Thyroid gland (tissue), 4 donors: ENCODE results near the gene TMEM132C. TPM values are rescaled to one million over a fixed set of nuclear protein-coding genes. Genes with fewer than 3 reads are reported as not detected.
A peak's percentile ranks its signal among the peaks of the same experiment; 100 is the strongest.

Source experiments
- DNase-seq, 2 donors: peaks; one replicate each; pipeline ENCODE4 v3.0.0-alpha.2; 2019
- H3K27ac ChIP-seq, 3 donors: fragments of 200-600 bp; sonication (generic); 1 replicate in 2 of 3; 2 replicates in 1 of 3; pipeline ENCODE4 v1.5.1; 2016 to 2019; ENCODE audit warnings: mild to moderate bottlenecking in 1 of 3, moderate library complexity in 1 of 3
- H3K27me3 ChIP-seq: fragments of 200-600 bp; sonication (generic); one replicate; pipeline ENCODE4 v1.5.1; 2019
- H3K36me3 ChIP-seq, 2 donors: fragments of 200-600 bp; sonication (generic); one replicate each; pipeline ENCODE4 v1.5.1; 2016 to 2019
- H3K4me1 ChIP-seq, 2 donors: fragments of 200-600 bp; sonication (generic); one replicate each; pipeline ENCODE4 v1.5.1; 2017 to 2019
- H3K4me3 ChIP-seq, 3 donors: fragments of 200-600 bp; sonication (generic); replicated peaks in 1 of 3; 1 replicate in 2 of 3; 2 replicates in 1 of 3; pipeline ENCODE4 v1.5.1; 2016; ENCODE audit warnings: mild to moderate bottlenecking in 1 of 3
- H3K9me3 ChIP-seq: fragments of 200-600 bp; sonication (generic); one replicate; pipeline ENCODE4 v1.5.1; 2017
- CTCF ChIP-seq, 6 experiments: fragments of 200-600 bp in 3 of 6; fragments of 450-650 bp in 3 of 6; sonication (generic) in 3 of 6; IDR thresholded peaks; one replicate each; pipeline ENCODE4 v1.5.1; 2016 to 2019; ENCODE audit warnings: antibody characterized with exemption in 6 of 6, mild to moderate bottlenecking in 2 of 6, inconsistent platforms in 1 of 6, moderate library complexity in 1 of 6
- POLR2A ChIP-seq, 2 donors: fragments of 450-650 bp; IDR thresholded peaks; one replicate each; pipeline ENCODE4 v1.6.1; 2017; ENCODE audit warnings: antibody characterized with exemption in 2 of 2, mild to moderate bottlenecking in 2 of 2, moderate library complexity in 1 of 2
- WGBS, 2 donors: methylation state at CpG; one replicate each; pipeline ENCODE4 v1.1.5; 2017; 5-methylcytosine and 5-hydroxymethylcytosine counted together
- intact Hi-C: fragments of 100-400 bp; cut with DNase I; formaldehyde crosslinking; loops from one replicate; pipeline ENCODE4 v1.15.1; 2023
- total RNA-seq, 4 donors: library from RNA; depleted of rRNA; stranded (reverse); fragments of >200 nt; gene quantifications; one replicate each; pipeline ENCODE4 v1.2.3, GENCODE V29; 2016

Gene TMEM132C
- total RNA-seq, 4 donors from 2014 or later, result 0.27 to 2.5 (median 1.0) TPM

- no peak for DNase-seq
- Histone ChIP-seq H3K36me3 (no peaks in the 10 kb centered on the region), H3K4me1 (no peaks in the 10 kb centered on the region), H3K27ac (no peak overlapping the region), H3K27me3 (no peaks in the 10 kb centered on the region), H3K9me3 (no peaks in the 10 kb centered on the region), H3K4me3 (no peak overlapping the region)
- intact Hi-C loops, result no loop called here
- no peak for TF ChIP-seq POLR2A (IDR thresholded peaks at IDR 0.05)
- 43 to 46% methylated on average over 9 of the region's 9 CpGs for WGBS, 2 donors
These were observed 8.0 kb upstream of the TMEM132C start for GRCh38 chr12:128258866-128259555.

GRCh38 chr12:128259556-128260070 lies 7.4 kb upstream of the TMEM132C start:
- WGBS, 2 donors, result 10 to 16% methylated on average over 5 of the region's 5 CpGs
- H3K27ac ChIP-seq, result no peak overlapping the region
- TF ChIP-seq CTCF (IDR thresholded peaks at IDR 0.05) (peak in 3 of 6 experiments; percentile 30 to 54 (median 47)), POLR2A (IDR thresholded peaks at IDR 0.05) (no peak)
- no peaks in the 10 kb centered on the region for H3K36me3 ChIP-seq
- H3K27me3 ChIP-seq, result no peaks in the 10 kb centered on the region
- intact Hi-C loops, result no loop called here
- no peaks in the 10 kb centered on the region for H3K4me1 ChIP-seq
- DNase-seq, result peak in 1 of 2 donors; percentile 9
- H3K9me3 ChIP-seq, result no peaks in the 10 kb centered on the region
- H3K4me3 ChIP-seq, result no peak overlapping the region

- no peak for DNase-seq
- Histone ChIP-seq H3K27ac (no peak overlapping the region), H3K4me1 (no peaks in the 10 kb centered on the region), H3K4me3 (no peak overlapping the region), H3K36me3 (no peaks in the 10 kb centered on the region), H3K27me3 (no peaks in the 10 kb centered on the region), H3K9me3 (no peaks in the 10 kb centered on the region)
- 90 to 91% methylated on average over 3 of the region's 3 CpGs for WGBS, 2 donors
- no peak for TF ChIP-seq POLR2A (IDR thresholded peaks at IDR 0.05)
- no peak for TF ChIP-seq CTCF (IDR thresholded peaks at IDR 0.05)
- intact Hi-C loops, result no loop called here
These were observed 5.2 kb upstream of the TMEM132C start for GRCh38 chr12:128261757-128262156.

GRCh38 chr12:128265566-128265965 lies 1.4 kb upstream of the TMEM132C start:
- Histone ChIP-seq H3K27me3 (no peaks in the 10 kb centered on the region), H3K4me1 (peaks cover 0 to 12% of the 10 kb centered on the region in 2 donors), H3K27ac (no peak overlapping the region), H3K9me3 (no peaks in the 10 kb centered on the region), H3K36me3 (no peaks in the 10 kb centered on the region), H3K4me3 (no peak overlapping the region)
- no peak for DNase-seq
- TF ChIP-seq CTCF (IDR thresholded peaks at IDR 0.05) (no peak), POLR2A (IDR thresholded peaks at IDR 0.05) (no peak)
- intact Hi-C loops, result no loop called here
- 21 to 33% methylated on average over 7 of the region's 7 CpGs for WGBS, 2 donors

- no peaks in the 10 kb centered on the region for H3K27me3 ChIP-seq
- no peaks in the 10 kb centered on the region for H3K9me3 ChIP-seq
- no peaks in the 10 kb centered on the region for H3K36me3 ChIP-seq
- no peak overlapping the region for H3K4me3 ChIP-seq
- no peak overlapping the region for H3K27ac ChIP-seq
- 12 to 18% methylated on average over 11 to 12 of the region's 12 CpGs for WGBS, 2 donors
- peaks cover 0 to 12% of the 10 kb centered on the region in 2 donors for H3K4me1 ChIP-seq
- TF ChIP-seq POLR2A (IDR thresholded peaks at IDR 0.05) (no peak), CTCF (IDR thresholded peaks at IDR 0.05) (no peak)
- intact Hi-C loops, result no loop called here
- no peak for DNase-seq
These were observed 884 bp upstream of the TMEM132C start for GRCh38 chr12:128266086-128266485.
